HL-60/S4 treated with phorbol 12-myristate 13-acetate at 8.2 ng/mL for 4 days and 3 days (cell line): ENCODE data around the gene RNF113B.

Experiments
- in situ Hi-C: fragments of 300-500 bp; cut with MboI; formaldehyde crosslinking; loops from 2 replicates; pipeline ENCODE4 v1.15.0; 2022; ENCODE audit warnings: low sequenced_read_pairs

Gene RNF113B

GRCh38 chr13:98204546-98204945, 27.5 kb upstream of the RNF113B start:
- in situ Hi-C loops, result no loop called here

- in situ Hi-C loops, result no loop called here
Measured at GRCh38 chr13:98203646-98204326, 26.7 kb upstream of the RNF113B start.

GRCh38 chr13:98201984-98202383, 24.9 kb upstream of the RNF113B start:
- in situ Hi-C loops, result no loop called here

GRCh38 chr13:98201189-98201588, 24.1 kb upstream of the RNF113B start:
- in situ Hi-C loops, result no loop called here

DNA sequence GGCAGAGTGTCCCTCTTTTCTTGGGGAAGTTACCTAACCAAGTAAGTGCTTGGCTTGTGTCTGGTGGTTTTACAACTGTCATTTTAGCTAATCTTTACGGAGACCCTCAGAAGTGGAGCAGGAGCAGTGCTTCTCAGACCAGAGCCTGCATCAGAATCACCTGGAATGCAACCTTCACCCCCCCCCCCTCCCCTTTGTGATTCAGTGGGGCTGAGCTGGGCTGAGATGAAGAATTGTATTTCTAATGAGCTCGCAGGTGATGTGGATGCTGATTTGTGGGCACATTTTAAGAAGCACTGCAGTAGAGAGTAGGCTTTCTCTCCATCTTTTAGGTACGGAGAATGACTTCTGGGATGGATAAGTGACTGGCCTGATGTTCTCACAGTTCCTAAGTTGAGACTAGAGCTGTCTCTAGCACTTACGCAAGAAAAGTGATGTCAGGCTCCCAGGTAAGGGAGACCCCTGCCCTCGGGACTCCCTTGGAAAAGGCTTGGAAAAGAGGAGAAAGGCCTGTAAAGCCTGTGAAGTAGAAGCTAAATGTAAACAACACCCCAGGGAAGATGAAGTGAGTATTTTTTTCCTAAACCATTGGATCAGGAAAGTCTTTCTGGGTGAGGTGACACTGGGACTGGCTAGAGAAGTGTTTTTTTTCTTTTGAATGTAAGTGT, 23.3 kb upstream of the RNF113B start:
- in situ Hi-C loops, result no loop called here

DNA sequence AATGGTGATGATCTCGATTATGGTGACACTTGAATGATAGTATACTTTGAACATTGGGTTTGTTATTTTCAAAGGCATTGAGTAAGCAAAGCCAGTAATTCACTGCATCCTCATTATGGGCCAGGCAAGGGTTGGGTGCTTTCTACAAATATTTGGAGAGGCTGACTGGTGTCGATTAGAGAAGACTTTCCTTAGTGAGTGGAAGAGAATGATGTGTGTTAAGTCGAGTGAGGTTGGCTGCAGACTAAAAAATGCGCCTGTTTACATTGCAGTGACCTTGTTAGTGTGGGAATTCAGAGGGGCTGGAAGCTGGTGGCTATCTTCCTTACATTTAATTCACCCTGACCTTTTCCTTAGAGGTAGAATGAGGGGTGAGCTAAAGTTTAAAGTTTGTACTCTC, 22.4 kb upstream of the RNF113B start:
- in situ Hi-C loops, result no loop called here

GRCh38 chr13:98198683-98199082, 21.6 kb upstream of the RNF113B start:
- in situ Hi-C loops, result no loop called here

GRCh38 chr13:98195054-98195791, 18.2 kb upstream of the RNF113B start:
- in situ Hi-C loops, result no loop called here

DNA sequence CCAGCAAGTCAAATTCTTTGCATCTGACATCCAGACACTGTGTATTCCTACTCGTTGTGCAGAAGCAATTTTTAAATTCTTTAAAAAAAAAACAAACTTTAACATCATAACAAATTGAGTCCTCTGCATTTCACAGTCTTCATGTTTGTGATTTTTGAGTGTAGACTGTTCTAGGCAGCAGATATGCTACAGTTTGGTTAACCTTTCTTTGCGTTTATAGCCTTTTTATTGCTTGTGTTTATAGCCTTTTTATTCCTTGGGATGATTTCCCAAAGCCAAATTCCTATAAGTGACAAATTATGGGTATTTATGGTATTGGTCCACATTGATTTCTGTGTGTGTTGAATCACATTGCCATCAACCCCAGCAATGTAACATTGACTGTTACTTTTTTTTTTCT, 14.9 kb upstream of the RNF113B start:
- in situ Hi-C loops, result no loop called here

DNA sequence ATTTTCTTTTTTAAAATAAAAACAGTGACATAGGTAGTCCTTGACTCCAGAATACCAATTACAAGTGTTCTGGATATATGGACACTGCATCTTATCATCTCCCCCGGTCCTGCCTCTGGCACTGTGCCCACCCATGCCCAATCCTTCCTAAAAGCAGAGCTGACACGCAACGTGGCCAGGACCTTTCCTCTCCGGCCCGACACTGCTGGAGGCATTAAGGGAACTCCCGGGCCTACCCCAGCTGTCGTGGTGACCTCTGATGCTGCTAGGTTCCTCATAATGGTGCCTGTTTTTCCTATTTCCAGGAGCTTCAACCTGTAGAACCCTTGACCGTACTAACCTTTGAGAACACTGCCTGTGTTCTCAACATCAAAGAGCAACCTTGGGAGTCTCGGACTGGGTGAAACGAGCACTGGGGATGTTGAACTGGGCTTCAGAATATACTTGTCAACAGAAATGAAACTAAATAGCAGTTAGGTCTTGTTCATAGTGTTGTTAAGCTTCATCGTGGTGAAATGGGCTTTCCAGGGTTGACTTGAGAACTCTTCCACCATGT, 13.9 kb upstream of the RNF113B start:
- in situ Hi-C loops, result no loop called here

GRCh38 chr13:98189841-98190505, 12.9 kb upstream of the RNF113B start:
- in situ Hi-C loops, result no loop called here

GRCh38 chr13:98188544-98189166, 11.6 kb upstream of the RNF113B start:
- in situ Hi-C loops, result no loop called here

GRCh38 chr13:98187965-98188261, 10.8 kb upstream of the RNF113B start:
- in situ Hi-C loops, result no loop called here

DNA sequence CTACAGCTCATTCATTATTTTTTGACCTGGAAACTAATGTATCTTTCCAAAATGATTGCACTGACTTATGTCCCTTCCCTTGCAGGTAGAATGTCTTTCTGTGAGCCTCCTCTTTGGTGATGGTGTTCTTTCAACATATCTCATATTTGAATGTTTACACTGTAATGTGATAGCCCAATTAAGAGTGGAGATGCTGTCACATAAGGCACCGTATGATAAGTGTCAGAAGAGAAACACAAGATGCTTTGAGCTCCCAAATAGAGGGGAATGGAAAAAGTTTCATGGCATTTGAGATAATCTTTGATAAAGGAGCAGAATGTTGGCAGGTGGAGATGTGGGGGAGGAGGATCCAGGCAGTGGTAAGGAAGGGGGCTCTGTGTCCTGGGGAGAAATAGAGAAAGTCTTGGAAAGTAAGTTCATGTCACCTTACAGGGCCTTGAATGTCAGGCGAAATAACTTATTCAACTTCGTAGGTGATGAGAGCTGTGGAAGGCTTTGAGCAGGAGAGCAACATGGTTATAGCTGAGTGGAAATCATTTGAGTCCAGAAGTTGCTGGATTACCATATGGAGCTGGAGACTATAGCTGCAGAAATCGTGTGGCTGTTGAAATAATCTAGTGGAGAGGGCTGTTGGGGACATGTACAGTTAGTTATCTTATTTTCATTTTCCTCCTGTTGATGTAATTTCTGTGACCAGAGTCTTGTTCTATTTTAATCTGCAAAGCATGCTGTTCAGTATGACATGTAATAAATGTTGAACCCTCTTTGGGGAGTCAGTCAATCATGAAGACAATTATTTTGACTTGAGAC, 10.3 kb upstream of the RNF113B start:
- in situ Hi-C loops, result no loop called here

GRCh38 chr13:98184792-98185191, 7.7 kb upstream of the RNF113B start:
- in situ Hi-C loops, result no loop called here

DNA sequence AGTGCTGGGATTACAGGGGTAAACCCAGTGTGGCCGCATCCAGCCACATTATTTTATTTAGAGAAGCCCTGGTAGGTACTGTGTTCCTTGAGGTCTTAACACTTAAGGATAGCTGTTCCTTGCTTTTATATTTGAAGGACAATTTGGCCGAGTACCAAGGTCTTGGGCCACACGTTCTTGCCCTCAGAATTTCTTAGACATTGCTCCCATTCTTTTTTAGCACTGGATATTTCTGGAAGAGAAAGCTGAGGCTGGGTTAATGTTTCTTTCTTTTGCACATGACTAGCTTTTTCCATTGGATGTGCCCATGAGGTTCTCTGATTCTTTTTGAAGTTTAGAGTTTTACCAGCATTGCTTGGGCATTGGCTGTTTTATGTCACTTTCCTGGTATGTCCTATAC, 5.5 kb upstream of the RNF113B start:
- in situ Hi-C loops, result no loop called here

GRCh38 chr13:98182153-98182552, 5.1 kb upstream of the RNF113B start:
- in situ Hi-C loops, result no loop called here

DNA sequence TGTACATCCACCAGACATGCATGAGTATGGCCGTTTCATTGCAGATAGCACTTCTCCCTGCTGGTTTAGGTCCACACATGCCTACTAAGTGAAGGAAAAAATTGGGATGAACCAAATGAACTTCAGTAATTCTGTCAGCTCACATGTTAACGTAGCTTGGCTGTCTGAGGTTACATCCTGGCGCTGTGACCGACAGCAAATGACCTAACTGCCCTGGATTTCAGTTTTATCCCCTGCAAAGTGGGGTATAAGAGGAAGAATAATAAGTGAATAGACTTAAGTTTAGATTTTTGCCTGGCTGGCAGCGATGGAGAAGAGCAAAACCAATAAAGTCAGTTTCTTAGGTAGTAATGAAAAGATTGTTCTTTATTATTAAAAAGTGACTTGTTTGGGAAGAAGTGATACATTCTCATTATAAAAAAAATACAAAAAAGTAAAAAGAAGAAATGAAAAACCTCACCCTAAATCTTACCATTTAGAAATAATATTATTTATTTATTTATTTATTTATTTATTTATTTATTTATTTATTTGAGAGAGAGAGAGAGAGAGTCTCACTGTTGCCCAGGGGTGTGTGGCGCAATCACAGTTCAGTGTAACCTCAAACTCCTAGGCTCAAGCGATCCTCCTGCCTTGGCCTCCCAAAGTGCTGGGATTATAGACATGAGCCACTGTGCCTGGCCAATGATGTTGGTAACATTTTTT, 4.2 kb upstream of the RNF113B start:
- in situ Hi-C loops, result no loop called here

- in situ Hi-C loops, result no loop called here
Measured at GRCh38 chr13:98180092-98180491, 3.0 kb upstream of the RNF113B start.

DNA sequence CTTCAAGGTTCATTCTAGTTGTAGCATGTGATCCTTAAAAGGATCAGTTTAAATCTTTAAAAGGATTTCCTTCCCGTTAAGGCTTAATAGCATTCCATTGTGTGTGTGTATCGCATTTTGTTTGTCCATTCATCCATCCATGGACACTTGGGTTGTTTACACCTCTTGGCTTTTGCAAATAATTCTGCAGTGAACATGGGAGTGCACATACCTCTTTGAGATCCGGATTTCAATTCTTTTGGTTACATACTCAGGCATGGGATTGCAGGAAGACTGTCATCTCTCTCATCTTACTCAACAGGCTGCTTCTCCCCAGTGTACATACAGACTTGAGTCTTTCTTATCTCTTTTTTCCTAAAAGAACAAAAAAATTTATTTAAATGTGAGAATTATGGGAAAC, 1.2 kb downstream of the RNF113B start:
- in situ Hi-C loops, result no loop called here
